H1 (cell line): ENCODE measurements around the gene ANAPC13. TPM values are rescaled to one million over a fixed set of nuclear protein-coding genes. Genes with fewer than 3 reads are reported as not detected.

Experiments
- CTCF ChIA-PET: fragments of 300-600 bp; sonication (Branson Sonifier 250); formaldehyde crosslinking; loops from one replicate; lab custom pipeline; 2021; ENCODE audit not compliant: partially characterized antibody; lab: Charles Lee
- POLR2A ChIA-PET: fragments of 300-600 bp; sonication (Branson Sonifier 250); formaldehyde crosslinking; loops from one replicate; lab custom pipeline; 2021; ENCODE audit warnings: inconsistent platforms; ENCODE audit not compliant: partially characterized antibody; lab: Charles Lee
- DNase-seq, 2 experiments: peaks; one replicate each; pipeline versions ENCODE4 v3.0.0 to v3.0.0-alpha.2; 2010 to 2022; ENCODE audit warnings: low spot score in 2 of 2, low read depth in 1 of 2, mixed read lengths in 1 of 2
- FAIRE-seq: peaks from 2 replicates; lab custom pipeline; 2011; peaks lifted over from hg19 to GRCh38; lab: Jason Lieb, UNC
- H2AFZ ChIP-seq: 2 replicates; pipeline ENCODE4 v1.8.1; 2012; ENCODE audit warnings: low read length, inconsistent platforms
- H2AK5ac ChIP-seq: 2 replicates; pipeline ENCODE4 v1.6.1; 2013; ENCODE audit warnings: low read depth, low read length
- H2BK120ac ChIP-seq: replicated peaks from 2 replicates; pipeline ENCODE3; 2013; ENCODE audit warnings: low read depth, low read length, inconsistent platforms
- H2BK12ac ChIP-seq: 2 replicates; pipeline ENCODE4 v1.6.1; 2013; ENCODE audit warnings: low read depth, low read length
- H2BK15ac ChIP-seq: 2 replicates; pipeline ENCODE4 v1.6.1; 2013; ENCODE audit warnings: low read length
- H2BK20ac ChIP-seq: 2 replicates; pipeline ENCODE4 v1.6.1; 2013; ENCODE audit warnings: low read length
- H2BK5ac ChIP-seq: 2 replicates; pipeline ENCODE4 v1.6.1; 2013; ENCODE audit warnings: low read depth, low read length
- H3K14ac ChIP-seq: 2 replicates; pipeline ENCODE4 v1.6.1; 2013; ENCODE audit warnings: inconsistent platforms; ENCODE audit not compliant: insufficient read length
- H3K18ac ChIP-seq: 2 replicates; pipeline ENCODE4 v1.6.1; 2013; ENCODE audit warnings: low read length; ENCODE audit errors: extremely low read depth
- H3K23ac ChIP-seq: 2 replicates; pipeline ENCODE4 v1.6.1; 2013; ENCODE audit warnings: inconsistent platforms; ENCODE audit not compliant: insufficient read length
- H3K23me2 ChIP-seq: 2 replicates; pipeline ENCODE4 v1.6.1; 2013; ENCODE audit warnings: low read depth, low read length
- H3K27ac ChIP-seq: 2 replicates; pipeline ENCODE4 v1.6.1; 2011; ENCODE audit warnings: low read depth, low read length, inconsistent platforms
- H3K27me3 ChIP-seq, 4 experiments: replicated peaks in 1 of 4; 1 replicate in 1 of 4; 2 replicates in 3 of 4; pipeline versions ENCODE4 v1.6.1 to v1.8.1; 2011 to 2013; ENCODE audit warnings: low read length in 3 of 4, mild to moderate bottlenecking in 3 of 4, inconsistent platforms in 2 of 4, mixed read lengths in 2 of 4, moderate library complexity in 1 of 4; ENCODE audit not compliant: control insufficient read depth in 3 of 4, insufficient read depth in 3 of 4; ENCODE audit errors: extremely low read depth in 1 of 4
- H3K36me3 ChIP-seq, 4 experiments: 2 replicates each; pipeline versions ENCODE4 v1.6.1 to v1.8.1; 2011 to 2013; ENCODE audit warnings: mild to moderate bottlenecking in 4 of 4, low read length in 3 of 4, moderate library complexity in 2 of 4, control low read depth in 1 of 4, inconsistent platforms in 1 of 4; ENCODE audit not compliant: insufficient read depth in 4 of 4, control insufficient read depth in 2 of 4
- H3K4ac ChIP-seq: replicated peaks from 2 replicates; pipeline ENCODE3; 2013; ENCODE audit warnings: low read length, low read depth, mixed read lengths, inconsistent platforms; ENCODE audit not compliant: insufficient read length
- H3K4me1 ChIP-seq, 4 experiments: replicated peaks in 1 of 4; 1 replicate in 1 of 4; 2 replicates in 3 of 4; pipeline versions ENCODE4 v1.6.1 to v1.8.1; 2011 to 2013; ENCODE audit warnings: low read length in 3 of 4, inconsistent platforms in 2 of 4, mixed read lengths in 1 of 4; ENCODE audit not compliant: insufficient read depth in 4 of 4, control insufficient read depth in 3 of 4
- H3K4me2 ChIP-seq, 2 experiments: 2 replicates each; pipeline versions ENCODE4 v1.6.1 to v1.8.1; 2011 to 2013; ENCODE audit warnings: low read depth in 2 of 2, low read length in 2 of 2, control low read depth in 1 of 2, inconsistent platforms in 1 of 2, mild to moderate bottlenecking in 1 of 2; ENCODE audit not compliant: insufficient read depth in 1 of 2
- H3K4me3 ChIP-seq, 4 experiments: fragments of 200-600, 300-600 bp in 1 of 4; sonication (generic), shearing (Covaris generic), sonication (Bioruptor Twin) in 1 of 4; 2 replicates each; pipeline versions ENCODE4 v1.5.1 to v1.8.1; 2011 to 2016; ENCODE audit warnings: low read length in 4 of 4, low read depth in 3 of 4, control low read depth in 2 of 4, inconsistent platforms in 2 of 4, mild to moderate bottlenecking in 2 of 4, mixed read lengths in 1 of 4, moderate library complexity in 1 of 4; ENCODE audit not compliant: insufficient read depth in 2 of 4; ENCODE audit errors: extremely low read depth in 1 of 4
- H3K56ac ChIP-seq: replicated peaks from 2 replicates; pipeline ENCODE3; 2013; ENCODE audit warnings: low read depth, mild to moderate bottlenecking, mixed read lengths, low read length, inconsistent platforms; ENCODE audit not compliant: insufficient read length
- H3K79me1 ChIP-seq: 2 replicates; pipeline ENCODE4 v1.6.1; 2013; ENCODE audit warnings: low read depth, low read length, control low read depth
- H3K79me2 ChIP-seq, 2 experiments: 2 replicates each; pipeline versions ENCODE4 v1.6.1 to v1.8.1; 2012 to 2013; ENCODE audit warnings: low read length in 2 of 2, mild to moderate bottlenecking in 2 of 2, inconsistent platforms in 1 of 2; ENCODE audit not compliant: insufficient read depth in 2 of 2, control insufficient read depth in 1 of 2
- H3K9ac ChIP-seq, 4 experiments: replicated peaks in 1 of 4; 1 replicate in 1 of 4; 2 replicates in 3 of 4; pipeline versions ENCODE4 v1.6.1 to v1.8.1; 2011 to 2013; ENCODE audit warnings: low read depth in 3 of 4, low read length in 3 of 4, control low read depth in 2 of 4, mild to moderate bottlenecking in 2 of 4, moderate library complexity in 2 of 4, inconsistent platforms in 1 of 4; ENCODE audit errors: extremely low read depth in 1 of 4
- H3K9me3 ChIP-seq, 2 experiments: 2 replicates each; pipeline versions ENCODE4 v1.6.1 to v1.8.1; 2012 to 2013; ENCODE audit warnings: mild to moderate bottlenecking in 2 of 2, moderate library complexity in 2 of 2, control low read depth in 1 of 2, inconsistent platforms in 1 of 2, low read depth in 1 of 2, low read length in 1 of 2, mixed read lengths in 1 of 2; ENCODE audit not compliant: insufficient read depth in 2 of 2
- H4K20me1 ChIP-seq, 2 experiments: replicated peaks in 1 of 2; 2 replicates each; pipeline versions ENCODE3 to v1.8.1; 2011 to 2013; ENCODE audit warnings: inconsistent platforms in 2 of 2, low read length in 2 of 2, mild to moderate bottlenecking in 1 of 2; ENCODE audit not compliant: insufficient read depth in 2 of 2, control insufficient read depth in 1 of 2
- H4K5ac ChIP-seq: 2 replicates; pipeline ENCODE4 v1.6.1; 2013; ENCODE audit warnings: low read length, low read depth, mixed read lengths, inconsistent platforms; ENCODE audit not compliant: insufficient read length
- H4K8ac ChIP-seq: 2 replicates; pipeline ENCODE4 v1.8.0; 2013; ENCODE audit warnings: mild to moderate bottlenecking, moderate library complexity, low read length, inconsistent platforms; ENCODE audit not compliant: insufficient read depth; ENCODE audit errors: extremely low read depth
- H4K91ac ChIP-seq: replicated peaks from 2 replicates; pipeline ENCODE3; 2013; ENCODE audit warnings: low read length, mixed read lengths, inconsistent platforms; ENCODE audit not compliant: insufficient read length
- ATF2 ChIP-seq: IDR thresholded peaks from 2 replicates; pipeline ENCODE4 v1.6.1; 2012; ENCODE audit warnings: low read length, inconsistent platforms
- BCL11A ChIP-seq, 2 experiments: IDR thresholded peaks; one replicate each; pipeline ENCODE4 v1.6.1; 2011; ENCODE audit warnings: low read depth in 2 of 2, low read length in 2 of 2, mild to moderate bottlenecking in 2 of 2
- GABPA ChIP-seq: IDR thresholded peaks from 2 replicates; pipeline ENCODE4 v1.6.1; 2011; ENCODE audit warnings: mild to moderate bottlenecking, low read length, moderate library complexity, borderline replicate concordance; ENCODE audit not compliant: insufficient read depth
- JUND ChIP-seq: IDR thresholded peaks from 2 replicates; pipeline ENCODE4 v1.6.1; 2011; ENCODE audit warnings: mild to moderate bottlenecking, improper control_type of control experiment, low read length
- KDM5A ChIP-seq: fragments of 200-600 bp; IDR thresholded peaks from 2 replicates; pipeline ENCODE4 v1.7.1; 2012; ENCODE audit warnings: mild to moderate bottlenecking, low read length, inconsistent platforms, mixed read lengths
- PHF8 ChIP-seq: fragments of 200-600 bp; sonication (generic); conservative IDR thresholded peaks from 2 replicates; pipeline ENCODE4 v1.7.1; 2012; ENCODE audit warnings: low read depth, mild to moderate bottlenecking, inconsistent platforms, low read length, moderate library complexity
- RBBP5 ChIP-seq: IDR thresholded peaks from 2 replicates; pipeline ENCODE4 v1.7.1; 2012; ENCODE audit warnings: low read depth, mild to moderate bottlenecking, inconsistent platforms, low read length, moderate library complexity, borderline replicate concordance
- RFX5 ChIP-seq: IDR thresholded peaks from 2 replicates; pipeline ENCODE4 v1.6.1; 2011; ENCODE audit warnings: low read depth, low read length, improper control_type of control experiment, borderline replicate concordance
- RNF2 ChIP-seq: fragments of 200-900, 300-1000 bp; sonication (generic); IDR thresholded peaks from 2 replicates; pipeline ENCODE4 v1.7.1; 2016; ENCODE audit warnings: borderline replicate concordance, low read depth, mild to moderate bottlenecking, antibody characterized with exemption, low read length; ENCODE audit not compliant: poor library complexity, severe bottlenecking; ENCODE audit errors: missing control alignments
- SP4 ChIP-seq: IDR thresholded peaks from 2 replicates; pipeline ENCODE4 v1.6.1; 2012; ENCODE audit warnings: low read length, inconsistent platforms
- TAF1 ChIP-seq: IDR thresholded peaks from 2 replicates; pipeline ENCODE4 v1.6.1; 2011; ENCODE audit warnings: mild to moderate bottlenecking, low read depth, low read length
- TAF7 ChIP-seq: optimal IDR thresholded peaks from 2 replicates; pipeline ENCODE3; 2011; ENCODE audit warnings: low read depth, mild to moderate bottlenecking, inconsistent platforms, low read length, moderate library complexity, borderline replicate concordance
- WGBS, 2 experiments: shearing (Covaris generic) in 1 of 2; methylation state at CpG; one replicate each; pipeline versions ENCODE4 v1.1.6 to v1.1.7; 2013 to 2015; ENCODE audit warnings: low lambda C conversion rate in 2 of 2, mixed read lengths in 2 of 2, inconsistent platforms in 1 of 2, low coverage in 1 of 2, missing lambda C conversion rate in 1 of 2; ENCODE audit not compliant: insufficient replicate concordance in 2 of 2, insufficient coverage in 1 of 2, insufficient read length in 1 of 2; ENCODE audit errors: extremely low coverage in 1 of 2, missing lambda C conversion rate in 1 of 2; 5-methylcytosine and 5-hydroxymethylcytosine counted together
- polyA plus RNA-seq, 7 experiments: library from polyadenylated mRNA; depleted of rRNA in 3 of 7; stranded (reverse) in 5 of 7; unstranded in 2 of 7; fragments of >200 nt in 5 of 7; fragments of 200-250 nt in 2 of 7; gene quantifications; 1 replicate in 5 of 7; 2 replicates in 1 of 7; 4 replicates in 1 of 7; pipeline versions ENCODE4 v1.2.1 to v1.2.3, GENCODE V29; 2011 to 2013; ENCODE audit warnings: missing spikeins in 2 of 7, mixed read lengths in 2 of 7
- total RNA-seq: library from RNA; stranded (reverse); fragmentation: NEBNext Ultra II Directional; extraction: Animal tissue kit (Norgen Biotek cat#: 25700); gene quantifications from 2 replicates; pipeline ENCODE4 v1.2.1, GENCODE V29; 2021

The ANAPC13 gene
- total and polyA plus RNA-seq, 2 of the 8 experiments (the other 6 are each of a cell fraction or from before 2014, with no cell fraction given): 33.3 to 34.0 TPM

DNA sequence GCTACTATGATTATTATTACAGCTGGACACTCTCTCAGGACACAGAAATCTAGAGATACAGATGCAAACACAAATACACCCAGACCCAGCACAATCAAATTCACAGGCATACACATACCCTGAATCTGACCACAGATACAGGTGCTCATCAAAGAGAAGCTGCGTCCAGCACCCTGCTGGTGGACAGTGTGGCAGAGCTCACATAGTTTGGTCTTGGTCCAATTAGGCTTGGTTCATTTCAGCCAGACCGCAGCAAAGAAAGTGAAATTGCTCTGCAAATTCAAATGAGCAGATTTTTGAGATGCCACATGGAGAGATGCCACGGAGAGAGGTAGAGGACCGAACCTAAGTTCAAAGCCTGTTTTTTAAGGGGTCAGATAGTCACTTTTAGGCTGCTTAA is 55.6 kb downstream of the ANAPC13 start:
- FAIRE-seq: no peak
- no peak overlapping the region for H3K4me3 ChIP-seq
- no peak overlapping the region for H4K8ac ChIP-seq
- no peak overlapping the region for H2BK12ac ChIP-seq
- H2BK20ac ChIP-seq: no peak overlapping the region
- no peak overlapping the region for H4K91ac ChIP-seq
- no peaks in the 10 kb centered on the region for H3K36me3 ChIP-seq
- no peak overlapping the region for H3K4ac ChIP-seq
- no peak overlapping the region for H2BK5ac ChIP-seq
- no peaks in the 10 kb centered on the region for H3K9me3 ChIP-seq
- H3K79me2 ChIP-seq: no peaks in the 10 kb centered on the region
- DNase-seq: no peak
- no peaks in the 10 kb centered on the region; a peak in 1 of 7 replicates for H3K27me3 ChIP-seq
- H2AK5ac ChIP-seq: no peak overlapping the region
- no peak overlapping the region for H2BK15ac ChIP-seq
- H2AFZ ChIP-seq: no peak overlapping the region
- H3K9ac ChIP-seq: no peak overlapping the region
- POLR2A ChIA-PET: interaction anchor here (1.1 kb wide), 1 partner anchor 10 kb away, joined by 3 read pairs; no protein-coding TSS in a partner anchor
- H2BK120ac ChIP-seq: no peak overlapping the region
- H4K20me1 ChIP-seq: no peaks in the 10 kb centered on the region
- H3K18ac ChIP-seq: no peak overlapping the region
- H4K5ac ChIP-seq: no peak overlapping the region
- no peaks in the 10 kb centered on the region for H3K23me2 ChIP-seq
- H3K4me2 ChIP-seq: no peak overlapping the region
- H3K27ac ChIP-seq: no peak overlapping the region
- H3K14ac ChIP-seq: no peak overlapping the region
- H3K23ac ChIP-seq: no peak overlapping the region
- H3K4me1 ChIP-seq: no peaks in the 10 kb centered on the region
- no peaks in the 10 kb centered on the region for H3K79me1 ChIP-seq
- no peak overlapping the region for H3K56ac ChIP-seq
- WGBS, 2 experiments: 94% methylated on average over 4 of the region's 4 CpGs; no CpG with 5 or more reads in 1 of the 2 experiments
- CTCF ChIA-PET: interaction anchor here (0.6 to 1.9 kb wide), 9 partner anchors 9 to 183 kb away, joined by 3 to 8 read pairs (median 3); no protein-coding TSS in a partner anchor
- TF ChIP-seq TAF1 (no peak), PHF8 (no peak), KDM5A (no peak), RNF2 (no peak), SP4 (no peak), RBBP5 (no peak), ATF2 (no peak), BCL11A (IDR thresholded peaks at IDR 0.05; ENCODE audit: low read depth in 2 of 2, low read length in 2 of 2) (no peak), TAF7 (no peak), RFX5 (no peak), GABPA (no peak), JUND (no peak)
